Measurements from ENCODE around the gene DENND4C.

DENND4C gene

GRCh38 chr9:19269582-19269981, 39.1 kb downstream of the DENND4C start:
- DNase-seq (ENCODE audit: low read depth) = no peak

DNA sequence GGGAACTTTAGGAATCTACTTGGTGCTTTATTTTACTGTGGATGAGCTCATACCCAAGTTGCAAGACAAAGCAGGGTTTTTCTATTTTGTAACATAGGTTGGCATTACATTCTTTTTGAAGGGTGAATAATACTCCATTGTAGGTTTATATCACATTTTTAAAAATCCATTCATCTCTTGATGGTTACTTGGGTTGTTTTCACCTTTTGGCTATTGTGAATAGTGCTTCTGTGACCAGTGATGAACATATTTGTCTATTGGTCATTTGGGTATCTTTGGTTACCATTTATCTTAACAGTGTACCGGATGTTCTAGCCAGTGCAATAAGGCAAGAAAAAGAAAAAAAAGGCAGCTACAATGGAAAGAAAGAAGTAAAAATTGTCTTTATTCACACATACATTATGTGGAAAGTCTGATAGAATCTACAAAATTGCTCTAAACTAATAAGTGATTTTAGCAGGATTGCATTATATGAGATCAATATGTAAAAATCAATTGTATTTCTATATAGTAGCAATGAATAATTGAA, 40.0 kb downstream of the DENND4C start:
- DNase-seq (ENCODE audit: low read depth) = no peak

DNA sequence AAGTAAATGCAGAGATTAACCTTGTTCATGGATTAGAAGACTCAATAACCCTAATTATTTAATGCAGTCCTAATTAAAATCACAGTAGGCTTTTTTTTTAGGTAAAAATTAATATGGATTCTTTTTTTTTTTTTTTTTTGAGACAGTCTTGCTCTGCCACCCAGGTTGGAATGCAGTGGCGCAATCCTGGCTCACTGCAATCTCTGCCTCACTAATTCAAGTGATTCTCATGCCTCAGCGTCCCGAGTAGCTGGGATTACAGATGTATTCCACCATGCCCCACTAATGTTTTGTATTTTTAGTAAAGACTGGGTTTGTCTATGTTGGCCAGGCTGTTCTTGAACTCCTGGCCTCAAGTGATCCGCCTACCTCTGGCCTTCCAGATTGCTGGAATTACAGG, 40.6 kb downstream of the DENND4C start:
- no peak for DNase-seq (ENCODE audit: low read depth)

DNA sequence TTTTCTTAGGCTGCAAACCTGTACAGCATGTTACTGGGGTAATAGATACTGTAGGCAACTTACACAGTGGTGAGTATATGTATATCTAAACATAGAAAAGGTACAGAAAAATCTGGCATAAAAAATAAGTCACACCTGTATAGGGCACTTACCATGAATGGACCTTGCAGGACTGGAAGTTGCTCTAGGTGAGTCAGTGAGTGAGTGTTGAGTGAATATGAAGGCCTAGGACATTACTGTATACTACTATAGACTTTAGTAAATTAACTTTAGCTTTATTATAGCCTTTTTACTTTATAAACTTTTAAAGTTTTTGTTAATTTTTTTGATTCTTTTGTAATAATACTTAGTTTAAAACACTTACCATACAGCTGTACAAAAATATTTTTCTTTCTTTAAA, 51.3 kb downstream of the DENND4C start:
- DNase-seq (ENCODE audit: low read depth) = no peak

DNA sequence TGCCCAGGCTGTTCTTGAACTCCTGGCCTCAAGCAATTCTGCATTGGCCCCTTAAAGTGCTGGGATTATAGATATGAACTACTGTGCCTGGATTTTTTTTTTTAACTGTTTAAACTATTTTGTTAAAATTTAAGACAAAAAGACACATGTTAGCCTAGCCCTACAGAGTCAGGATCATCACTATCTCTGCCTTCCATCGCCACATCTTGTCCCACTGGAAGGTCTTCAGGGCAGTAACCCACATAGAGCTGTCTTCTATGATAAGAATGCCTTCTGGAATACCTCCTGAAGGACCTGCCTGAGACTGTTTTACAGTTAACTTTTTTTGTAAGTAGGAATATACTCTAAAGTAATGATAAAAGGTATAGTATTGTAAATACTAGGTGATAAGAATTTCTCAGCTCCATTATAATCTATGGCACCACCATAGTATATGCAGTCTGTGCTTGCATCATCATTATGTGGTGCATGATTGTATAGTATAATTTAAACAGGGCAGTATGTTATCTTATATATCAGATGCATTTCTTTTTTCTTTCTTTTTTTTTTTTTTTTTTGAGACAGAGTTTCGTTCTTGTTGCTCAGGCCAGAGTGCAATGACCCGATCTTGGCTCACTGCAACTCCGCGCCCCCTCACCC, 52.7 kb downstream of the DENND4C start:
- no peak for DNase-seq (ENCODE audit: low read depth)

DNA sequence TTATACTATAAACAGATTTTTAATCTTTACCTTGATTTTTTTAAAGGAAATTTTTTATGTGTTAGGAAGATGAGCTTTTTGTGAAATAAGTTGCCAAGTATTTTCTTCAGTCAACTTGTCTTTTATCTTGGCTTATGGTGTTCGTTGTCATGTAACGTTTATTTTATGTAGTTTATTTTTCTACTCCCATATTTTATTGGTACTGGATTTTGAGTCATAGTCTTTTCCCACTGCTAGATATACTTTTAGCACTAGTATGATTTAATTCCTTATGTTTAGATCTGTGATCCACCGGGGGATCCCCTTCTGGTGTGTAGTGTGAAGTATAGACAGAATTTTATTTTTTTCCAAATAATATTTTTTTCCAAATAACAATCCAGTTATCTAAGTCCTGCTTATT, 54.2 kb downstream of the DENND4C start:
- no peak for DNase-seq (ENCODE audit: low read depth)

GRCh38 chr9:19286634-19287188, 56.2 kb downstream of the DENND4C start:
- no peak for DNase-seq (ENCODE audit: low read depth)

GRCh38 chr9:19288081-19288480, 57.6 kb downstream of the DENND4C start:
- DNase-seq (ENCODE audit: low read depth) = no peak

DNA sequence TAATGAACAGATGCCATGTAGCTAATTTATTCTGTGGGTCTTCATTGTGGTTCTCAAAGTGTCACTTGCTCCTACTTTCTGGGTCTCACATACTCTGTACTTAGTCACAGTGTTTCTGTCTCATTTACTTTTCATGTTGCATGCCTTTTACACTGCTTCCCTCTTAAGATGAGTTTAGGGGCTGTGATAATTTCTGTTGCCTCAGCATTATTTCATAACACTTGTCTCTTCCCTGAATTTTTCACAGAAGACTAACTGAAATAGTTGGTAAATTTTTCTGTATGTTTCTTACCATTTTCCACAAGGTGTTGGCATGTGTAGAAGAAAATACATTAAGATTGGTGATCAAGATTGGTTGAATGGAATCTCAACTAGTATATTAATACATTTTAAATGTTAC, 59.6 kb downstream of the DENND4C start:
- DNase-seq (ENCODE audit: low read depth) = no peak

- DNase-seq (ENCODE audit: low read depth) = no peak
These were observed 63.7 kb downstream of the DENND4C start for GRCh38 chr9:19294219-19294618.

GRCh38 chr9:19298436-19299000, 68.0 kb downstream of the DENND4C start:
- DNase-seq (ENCODE audit: low read depth) = no peak

GRCh38 chr9:19303216-19303615, 72.7 kb downstream of the DENND4C start:
- DNase-seq (ENCODE audit: low read depth) = no peak

DNA sequence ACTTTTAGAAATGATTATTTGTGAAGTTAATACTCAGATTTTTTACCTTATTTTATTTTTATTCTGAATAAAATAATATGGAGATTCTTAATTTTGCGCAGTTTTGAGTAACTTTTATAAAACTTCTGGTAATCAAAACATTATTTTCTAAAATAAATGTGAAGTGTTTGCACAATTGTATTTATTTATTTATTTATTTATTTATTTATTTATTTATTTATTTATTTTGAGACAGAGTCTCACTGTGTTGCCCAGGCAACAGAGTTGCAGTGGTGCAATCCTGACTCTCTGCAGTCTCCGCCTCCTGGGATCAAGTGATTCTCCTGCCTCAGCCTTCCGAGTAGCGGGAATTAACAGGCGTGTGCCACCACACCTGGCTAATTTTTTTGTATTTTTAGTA, 76.1 kb downstream of the DENND4C start:
- no peak for DNase-seq (ENCODE audit: low read depth)

DNA sequence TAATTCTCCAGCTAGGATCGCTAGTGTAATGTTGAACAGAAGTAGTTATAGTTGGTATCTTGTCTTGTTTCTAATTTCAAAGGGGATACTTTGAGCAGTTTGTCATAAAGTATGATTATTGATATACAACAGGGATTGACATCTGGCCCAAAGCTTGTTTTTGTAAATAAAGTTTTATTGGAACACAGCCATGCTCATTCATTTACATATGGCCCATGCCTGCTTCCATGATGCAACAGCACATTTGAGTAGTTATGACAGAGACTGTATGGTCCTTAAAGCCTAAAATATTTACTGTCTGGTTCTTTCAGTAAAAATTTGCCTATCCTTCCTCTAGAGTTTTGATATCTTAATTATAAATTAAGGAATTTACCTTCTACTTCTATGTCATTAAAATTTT, 79.8 kb downstream of the DENND4C start:
- no peak for DNase-seq (ENCODE audit: low read depth)

DNA sequence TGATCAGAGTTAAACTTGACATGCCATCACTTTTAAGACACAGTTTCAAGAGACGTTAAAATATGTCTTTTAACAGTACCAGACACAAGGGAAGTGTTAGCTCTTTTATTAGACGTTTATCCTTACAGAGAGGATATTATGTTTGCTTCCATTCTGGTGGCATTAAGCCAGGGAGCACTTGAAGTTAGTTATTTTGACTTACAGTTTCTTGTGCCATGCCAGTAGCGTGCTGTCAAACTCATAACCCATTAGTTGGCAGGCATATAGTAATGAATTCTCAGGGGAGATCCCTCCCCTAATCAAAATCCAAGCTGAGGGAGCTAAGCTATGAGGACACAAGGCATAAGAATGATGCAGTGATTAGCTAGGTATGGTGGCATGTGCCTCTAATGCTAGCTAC, 83.1 kb downstream of the DENND4C start:
- DNase-seq (ENCODE audit: low read depth) = no peak

GRCh38 chr9:19320495-19320894, 90.0 kb downstream of the DENND4C start:
- DNase-seq (ENCODE audit: low read depth) = no peak

GRCh38 chr9:19331877-19332276, 101.4 kb downstream of the DENND4C start:
- no peak for DNase-seq (ENCODE audit: low read depth)

DNA sequence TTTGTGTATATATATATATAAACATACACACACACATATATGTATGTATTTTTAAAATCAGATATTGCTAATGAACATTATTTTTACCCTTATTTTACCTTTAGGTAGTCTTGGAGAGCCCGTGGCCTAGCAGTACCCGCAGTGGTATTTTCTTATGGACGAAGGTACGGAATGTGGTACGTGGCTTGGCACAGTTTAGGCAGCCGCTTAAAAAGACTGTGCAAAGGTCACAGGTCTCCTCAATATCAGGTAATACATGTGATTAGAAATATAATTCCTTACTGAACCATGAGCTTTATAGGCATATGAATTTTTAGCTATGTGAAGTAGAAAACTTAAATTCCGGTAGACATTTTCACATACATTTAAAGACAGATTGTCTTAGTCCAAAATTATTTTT, 105.7 kb downstream of the DENND4C start:
- DNase-seq (ENCODE audit: low read depth) = no peak

DNA sequence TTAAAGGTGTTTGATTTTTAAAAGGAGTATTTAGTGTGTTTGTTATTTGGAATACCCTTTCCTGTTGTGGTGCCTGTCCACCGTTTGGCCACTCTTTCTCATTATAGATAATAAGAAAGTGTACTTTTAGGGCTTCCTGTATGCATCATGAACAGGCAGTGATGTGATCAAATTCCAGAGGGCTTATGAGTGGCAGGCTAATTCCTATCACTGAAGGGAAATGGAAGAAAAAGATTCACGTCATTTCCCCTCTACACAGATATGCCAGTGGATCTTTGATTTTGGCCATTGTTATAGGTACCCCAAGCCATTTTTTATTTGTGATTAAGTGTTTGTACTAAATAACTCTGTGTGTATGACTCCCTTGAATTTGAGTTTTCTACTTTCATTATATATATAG, 112.5 kb downstream of the DENND4C start:
- DNase-seq (ENCODE audit: low read depth) = no peak

DNA sequence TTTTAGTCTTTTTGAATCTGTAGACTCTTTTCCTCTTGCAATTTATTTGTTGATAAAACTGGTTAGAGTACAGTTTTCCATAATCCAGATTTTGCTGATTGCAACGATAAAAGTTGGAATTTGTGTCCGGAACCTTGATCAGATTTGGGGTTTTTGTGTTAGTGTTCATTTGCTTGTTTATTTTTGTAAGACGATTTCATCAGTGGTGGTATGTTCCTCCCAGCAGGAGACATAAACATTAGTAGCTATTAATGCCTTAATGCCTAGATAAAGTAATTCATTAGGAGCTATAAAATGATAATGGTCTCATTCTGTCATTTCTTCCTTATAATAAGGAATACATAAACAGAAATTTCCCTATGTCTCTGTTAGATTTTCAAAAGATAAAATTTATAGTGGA, 128.2 kb downstream of the DENND4C start:
- no peak for DNase-seq (ENCODE audit: low read depth)

DNA sequence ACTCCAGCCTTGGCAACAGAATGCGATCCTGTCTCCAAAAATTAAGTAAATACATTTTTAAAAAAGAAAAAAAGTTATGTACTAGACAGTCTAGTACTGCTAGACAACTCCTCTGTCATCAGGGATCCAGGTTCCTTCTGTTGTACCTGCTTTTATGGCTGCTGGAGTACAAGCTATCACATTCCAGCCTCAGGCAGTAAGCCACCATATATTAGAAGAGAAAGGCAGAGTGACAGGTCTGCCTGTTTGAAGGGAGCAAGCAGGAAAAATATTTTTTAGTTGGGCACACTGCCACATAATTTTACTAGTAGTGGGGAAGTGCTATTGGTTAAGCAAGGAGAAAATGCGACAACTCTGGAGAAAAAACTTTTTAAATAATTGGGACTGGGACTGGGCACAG, 138.6 kb downstream of the DENND4C start:
- DNase-seq (ENCODE audit: low read depth) = no peak

DNA sequence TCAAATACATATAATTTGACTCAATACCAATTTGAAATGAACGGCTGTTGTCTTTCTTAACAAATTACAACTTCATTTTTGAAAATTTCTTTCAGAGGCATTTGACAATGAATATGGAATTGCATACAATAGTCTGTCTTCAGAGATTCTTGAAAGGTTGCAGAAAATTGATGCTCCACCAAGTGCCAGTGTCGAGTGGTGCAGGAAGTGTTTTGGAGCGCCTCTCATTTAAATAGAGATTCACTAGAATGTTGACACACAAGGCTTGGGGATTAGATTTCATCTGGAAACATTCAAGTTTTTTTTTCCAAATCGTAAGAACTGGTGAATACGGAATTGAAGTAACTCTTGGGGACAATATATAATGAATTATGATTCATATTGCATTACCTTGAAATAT, 141.4 kb downstream of the DENND4C start:
- DNase-seq (ENCODE audit: low read depth) = no peak

DNA sequence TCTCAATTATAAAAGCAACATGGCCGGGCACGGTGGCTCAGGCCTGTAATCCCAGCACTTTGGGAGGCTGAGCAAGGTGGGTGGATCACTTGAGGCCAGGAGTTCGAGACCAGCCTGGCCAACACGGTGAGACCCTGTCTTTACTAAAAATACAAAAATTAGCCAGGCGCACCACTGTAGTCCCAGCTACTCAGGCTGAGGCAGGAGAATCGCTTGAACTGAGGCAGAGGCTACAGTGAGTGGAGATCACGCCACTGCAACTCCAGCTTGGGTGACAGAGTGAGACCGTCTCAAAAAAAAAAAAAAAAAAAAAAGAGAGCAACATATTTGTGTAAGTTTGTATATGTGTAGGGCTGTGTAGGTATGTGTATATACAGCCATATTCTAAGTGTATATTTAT, 142.1 kb downstream of the DENND4C start:
- DNase-seq (ENCODE audit: low read depth) = no peak

GRCh38 chr9:19373527-19373926, 143.0 kb downstream of the DENND4C start:
- DNase-seq (ENCODE audit: low read depth) = no peak
